Measurements from ENCODE around the gene GRID1.
A peak's percentile ranks its signal among the peaks of the same experiment; 100 is the strongest.
"Not testable (repeated sequence)": the region's sequence is repeated elsewhere in the genome, so short reads cannot be mapped to it uniquely, and the experiment has no call there.

The GRID1 gene

GRCh38 chr10:86391986-86392722 lies 25.6 kb upstream of the GRID1 start:
- DNase-seq (ENCODE audit: low spot score) = no peak

GRCh38 chr10:86391236-86391840 lies 24.7 kb upstream of the GRID1 start:
- no peak for DNase-seq (ENCODE audit: low spot score)

- DNase-seq (ENCODE audit: low spot score) = no peak
Measured at GRCh38 chr10:86390337-86391120, 23.9 kb upstream of the GRID1 start.

- DNase-seq (ENCODE audit: low spot score) = no peak
Measured at GRCh38 chr10:86389441-86390193, 23.0 kb upstream of the GRID1 start.

GRCh38 chr10:86389109-86389440 lies 22.5 kb upstream of the GRID1 start:
- DNase-seq (ENCODE audit: low spot score) = not testable (repeated sequence)

- DNase-seq (ENCODE audit: low spot score) = no peak
Measured at GRCh38 chr10:86388119-86388704, 21.6 kb upstream of the GRID1 start.

- DNase-seq (ENCODE audit: low spot score) = no peak
Measured at GRCh38 chr10:86387178-86387794, 20.7 kb upstream of the GRID1 start.

- DNase-seq (ENCODE audit: low spot score) = no peak
Measured at GRCh38 chr10:86385806-86386205, 19.2 kb upstream of the GRID1 start.

- DNase-seq (ENCODE audit: low spot score) = no peak
Measured at GRCh38 chr10:86377797-86378146, 11.2 kb upstream of the GRID1 start.

GRCh38 chr10:86376852-86377796 lies 10.5 kb upstream of the GRID1 start:
- peak; percentile 73 for DNase-seq (ENCODE audit: low spot score)

GRCh38 chr10:86376403-86376802 lies 9.8 kb upstream of the GRID1 start:
- DNase-seq (ENCODE audit: low spot score) = no peak

- no peak for DNase-seq (ENCODE audit: low spot score)
Measured at GRCh38 chr10:86375204-86375603, 8.6 kb upstream of the GRID1 start.

GRCh38 chr10:86374664-86375063 lies 8.1 kb upstream of the GRID1 start:
- DNase-seq (ENCODE audit: low spot score) = no peak

GRCh38 chr10:86373828-86374227 lies 7.2 kb upstream of the GRID1 start:
- DNase-seq (ENCODE audit: low spot score) = no peak

- no peak for DNase-seq (ENCODE audit: low spot score)
Measured at GRCh38 chr10:86373251-86373650, 6.7 kb upstream of the GRID1 start.

GRCh38 chr10:86372784-86373239 lies 6.2 kb upstream of the GRID1 start:
- DNase-seq (ENCODE audit: low spot score) = no peak

GRCh38 chr10:86372119-86372783 lies 5.7 kb upstream of the GRID1 start:
- DNase-seq (ENCODE audit: low spot score) = no peak

- no peak for DNase-seq (ENCODE audit: low spot score)
Measured at GRCh38 chr10:86371691-86372090, 5.1 kb upstream of the GRID1 start.

GRCh38 chr10:86371116-86371515 lies 4.5 kb upstream of the GRID1 start:
- no peak for DNase-seq (ENCODE audit: low spot score)

GRCh38 chr10:86370006-86370585 lies 3.5 kb upstream of the GRID1 start:
- DNase-seq (ENCODE audit: low spot score) = no peak
